GM12874 (cell line): ENCODE data around the gene FOXD1.

Experiments
- TF ChIP-seq, protein P1 (sequence below): IDR thresholded peaks from 2 replicates; pipeline ENCODE4 v1.5.1; 2011; ENCODE audit warnings: low read depth, mild to moderate bottlenecking, control low read depth, low read length, moderate library complexity; ENCODE audit not compliant: insufficient read depth

Gene FOXD1

DNA sequence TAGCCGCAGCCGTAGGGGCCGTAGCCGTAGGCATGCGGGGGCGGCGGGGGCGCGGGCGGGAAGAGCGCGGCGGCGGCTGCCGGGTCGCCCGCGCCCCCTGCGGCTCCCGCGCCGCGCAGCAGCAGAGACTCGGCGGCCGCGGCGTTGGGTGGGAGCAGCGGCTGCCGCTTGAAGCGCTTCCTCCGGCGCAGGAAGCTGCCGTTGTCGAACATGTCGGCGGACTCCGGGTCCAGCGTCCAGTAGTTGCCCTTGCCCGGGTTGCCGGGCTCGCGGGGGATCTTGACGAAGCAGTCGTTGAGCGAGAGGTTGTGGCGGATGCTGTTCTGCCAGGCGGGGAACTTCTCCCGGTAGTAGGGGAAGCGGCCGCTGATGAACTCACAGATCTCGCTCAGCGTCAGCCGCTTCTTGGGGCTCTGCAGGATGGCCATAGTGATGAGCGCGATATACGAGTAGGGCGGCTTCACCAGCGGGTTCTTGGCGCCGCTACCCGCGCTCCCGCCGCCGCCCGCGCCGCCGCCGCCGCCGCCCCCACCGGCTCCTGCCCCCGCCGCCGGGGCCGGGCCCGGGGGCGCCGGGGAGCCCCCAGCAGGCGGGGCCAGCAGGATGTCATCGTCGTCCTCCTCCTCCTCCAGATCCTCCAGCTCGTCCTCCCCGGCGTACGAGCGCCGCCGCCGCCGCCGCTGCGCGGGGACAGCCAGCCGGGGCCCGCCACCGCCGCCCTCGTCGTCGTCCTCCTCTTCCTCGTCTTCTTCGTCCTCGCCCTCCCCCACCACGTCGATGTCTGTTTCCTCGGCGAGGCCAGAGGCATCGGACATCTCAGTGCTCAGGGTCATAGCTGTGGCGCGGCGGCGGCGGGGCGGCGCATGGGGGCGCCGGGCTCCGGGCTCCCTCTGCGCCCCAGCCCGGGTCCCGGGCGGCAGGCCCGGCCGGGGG is 781 bp downstream of the FOXD1 start:
- TF ChIP-seq, protein P1, sequence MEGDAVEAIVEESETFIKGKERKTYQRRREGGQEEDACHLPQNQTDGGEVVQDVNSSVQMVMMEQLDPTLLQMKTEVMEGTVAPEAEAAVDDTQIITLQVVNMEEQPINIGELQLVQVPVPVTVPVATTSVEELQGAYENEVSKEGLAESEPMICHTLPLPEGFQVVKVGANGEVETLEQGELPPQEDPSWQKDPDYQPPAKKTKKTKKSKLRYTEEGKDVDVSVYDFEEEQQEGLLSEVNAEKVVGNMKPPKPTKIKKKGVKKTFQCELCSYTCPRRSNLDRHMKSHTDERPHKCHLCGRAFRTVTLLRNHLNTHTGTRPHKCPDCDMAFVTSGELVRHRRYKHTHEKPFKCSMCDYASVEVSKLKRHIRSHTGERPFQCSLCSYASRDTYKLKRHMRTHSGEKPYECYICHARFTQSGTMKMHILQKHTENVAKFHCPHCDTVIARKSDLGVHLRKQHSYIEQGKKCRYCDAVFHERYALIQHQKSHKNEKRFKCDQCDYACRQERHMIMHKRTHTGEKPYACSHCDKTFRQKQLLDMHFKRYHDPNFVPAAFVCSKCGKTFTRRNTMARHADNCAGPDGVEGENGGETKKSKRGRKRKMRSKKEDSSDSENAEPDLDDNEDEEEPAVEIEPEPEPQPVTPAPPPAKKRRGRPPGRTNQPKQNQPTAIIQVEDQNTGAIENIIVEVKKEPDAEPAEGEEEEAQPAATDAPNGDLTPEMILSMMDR, result no peak

DNA sequence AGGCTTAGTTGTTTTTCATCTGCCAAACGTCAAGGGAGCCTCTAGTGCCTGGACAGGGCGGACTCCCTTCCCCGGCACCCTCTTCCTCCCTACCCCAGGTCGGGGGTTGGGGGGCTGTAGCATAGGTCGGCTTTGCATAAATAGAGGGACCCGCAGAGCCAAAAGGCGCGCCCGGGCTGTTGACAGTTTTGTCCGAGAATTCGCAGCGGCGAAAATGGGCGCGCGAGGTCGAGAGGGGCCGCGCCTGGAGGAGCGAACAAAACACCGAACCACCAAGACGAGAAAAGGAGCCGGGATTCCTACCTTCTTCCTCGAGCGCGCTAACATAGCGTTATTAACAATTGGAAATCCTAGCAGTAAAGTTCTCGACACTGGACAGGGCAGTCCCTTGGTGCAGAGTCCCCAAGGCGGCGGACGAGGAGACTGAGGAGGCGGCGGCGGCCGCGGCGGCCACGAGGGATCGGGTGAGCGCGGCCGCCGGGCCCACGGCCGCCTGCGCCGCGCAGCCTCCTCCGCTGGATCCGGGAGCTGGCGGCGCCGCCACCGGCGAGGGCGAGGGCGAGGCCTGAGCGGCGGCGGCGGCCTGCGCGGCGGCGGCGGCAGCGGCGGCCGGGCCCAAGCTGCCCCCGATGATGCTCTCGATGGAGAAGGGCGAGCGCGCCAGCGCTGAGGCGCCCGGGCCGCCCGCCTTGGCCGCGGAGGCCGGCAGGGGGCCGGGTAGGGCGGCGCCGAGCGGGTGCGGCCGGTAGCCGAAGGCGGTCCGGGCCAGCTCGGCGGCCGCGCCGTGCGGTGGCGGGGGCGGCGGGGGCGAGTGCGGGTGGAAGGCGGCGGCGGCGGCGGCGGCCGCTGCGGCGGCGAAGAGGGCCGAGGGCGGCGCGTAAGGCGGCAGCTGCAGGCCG is 1.7 kb downstream of the FOXD1 start:
- TF ChIP-seq, protein P1, result no peak

DNA sequence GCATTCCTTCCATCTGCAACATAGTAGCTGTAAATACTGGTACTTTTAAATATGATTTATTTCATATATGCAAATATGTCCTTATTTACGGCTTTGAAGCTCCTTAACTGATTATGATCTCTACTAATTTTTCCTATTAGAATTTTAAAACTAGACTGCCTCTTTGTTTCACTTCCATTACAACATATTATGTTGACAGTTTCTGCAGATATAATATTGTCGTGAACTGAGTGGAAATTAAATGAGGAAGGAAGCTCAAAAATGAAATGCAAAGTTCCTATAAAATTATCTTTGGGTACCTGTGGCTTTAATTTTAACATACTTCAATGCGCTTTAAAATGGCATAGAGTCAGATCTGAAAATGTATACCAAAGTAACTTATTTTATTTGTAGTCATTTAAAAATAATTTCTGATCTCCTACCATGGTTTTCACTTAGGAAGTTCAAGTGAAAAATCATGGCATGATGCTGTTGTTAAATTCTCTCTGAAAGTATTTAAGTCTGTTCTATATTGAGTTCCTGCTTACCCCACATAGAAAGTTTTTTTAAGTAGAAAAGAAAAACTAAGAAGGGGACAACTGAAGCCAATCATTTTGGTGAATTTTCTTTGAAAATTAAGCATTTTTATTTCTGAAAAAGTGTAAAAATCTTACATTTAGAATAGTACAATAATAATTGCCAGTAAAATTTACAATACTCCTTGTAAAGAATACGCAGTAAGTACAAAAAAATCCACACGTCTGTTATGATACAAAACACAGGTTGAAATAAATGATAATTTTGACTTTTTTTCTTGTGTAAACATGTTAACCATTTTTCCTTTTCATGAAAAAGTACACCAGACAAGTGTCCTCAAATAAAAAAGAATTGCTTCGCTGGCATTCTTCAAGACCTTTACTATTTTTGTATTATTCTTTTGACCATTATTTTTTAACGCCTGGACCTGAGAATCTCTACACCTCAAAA is 2.6 kb downstream of the FOXD1 start:
- TF ChIP-seq, protein P1, result no peak

DNA sequence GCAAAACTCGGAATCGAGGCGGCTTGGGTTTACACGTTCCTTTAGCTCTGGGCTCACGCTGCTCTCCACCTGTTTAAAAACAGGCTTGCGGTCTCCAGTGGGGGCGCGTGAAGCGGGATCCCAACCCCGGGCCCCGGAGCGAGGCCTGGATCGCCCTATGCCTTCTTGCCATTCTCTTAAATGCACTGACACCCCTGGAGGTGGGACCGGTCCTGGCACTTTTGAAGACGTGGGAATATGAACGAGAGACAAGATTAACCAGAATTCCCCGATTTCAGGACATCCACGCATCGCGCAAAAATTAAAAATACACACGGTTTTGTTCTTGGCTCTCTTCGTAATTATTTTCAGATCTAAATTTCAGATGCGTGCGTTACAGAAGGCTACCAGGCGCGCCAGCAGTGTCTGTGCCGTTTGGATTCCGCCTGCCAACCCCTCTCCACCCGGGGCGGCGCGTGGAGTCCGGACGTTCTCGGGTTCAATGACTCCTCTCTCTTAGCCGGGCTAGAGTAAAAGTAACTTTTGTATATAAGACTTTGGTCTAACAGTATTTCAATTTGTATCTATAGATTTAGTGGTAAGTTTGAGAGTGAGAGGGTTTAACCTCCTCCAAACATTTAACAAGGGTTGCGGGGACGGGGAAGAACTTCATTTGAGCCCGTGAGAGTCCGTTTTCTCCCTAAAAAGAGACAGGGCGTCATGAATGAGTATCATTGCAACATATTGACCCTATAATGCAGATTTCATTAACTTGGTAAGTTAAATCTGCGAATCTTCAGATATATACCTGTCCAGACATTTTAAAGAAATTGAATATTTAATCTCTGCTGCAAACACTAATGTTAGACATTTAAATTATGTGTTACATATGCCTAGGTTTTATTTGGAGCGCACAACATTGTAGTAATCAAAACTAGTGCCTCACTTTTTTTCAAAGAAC is 3.8 kb downstream of the FOXD1 start:
- TF ChIP-seq, protein P1, result no peak

DNA sequence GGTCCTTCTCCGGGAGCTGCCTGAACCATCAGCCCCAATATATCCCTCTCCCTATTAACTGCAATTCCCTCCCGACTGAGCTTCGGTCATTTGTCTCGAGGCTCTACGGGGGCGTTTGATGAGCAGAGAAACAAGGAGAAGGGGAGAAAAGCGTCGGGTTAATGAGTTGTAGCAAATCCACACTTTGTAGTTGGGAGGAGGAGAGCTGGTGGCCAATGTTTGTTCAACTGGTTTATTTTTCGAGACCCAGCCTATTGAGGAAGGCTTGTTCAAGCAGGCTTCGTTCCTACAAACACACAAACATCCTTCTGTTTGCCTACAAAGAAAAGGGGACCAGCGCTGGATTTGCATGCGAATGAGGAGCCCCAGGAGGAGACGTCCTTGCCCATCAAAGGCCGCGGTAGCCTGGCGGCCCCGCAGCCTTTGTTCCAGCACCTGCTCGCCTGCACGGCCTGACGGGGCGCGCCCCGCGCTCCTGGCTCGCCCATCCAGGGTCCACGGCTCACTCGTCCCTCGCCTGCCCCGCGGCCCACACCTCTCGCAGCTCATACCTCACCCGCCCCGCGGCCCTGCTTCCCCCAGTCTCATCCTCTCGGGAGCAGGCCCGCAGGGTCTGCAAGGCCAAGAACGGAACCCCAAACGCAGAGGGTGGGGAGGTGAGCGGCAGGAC is 4.6 kb downstream of the FOXD1 start:
- TF ChIP-seq, protein P1, result no peak
